Stimulated activated CD8-positive, alpha-beta memory T cell treated with anti-CD3 and anti-CD28 coated beads, Interleukin-15, amount 100 ng/mL, for 48 hours (primary cell): ENCODE results near the gene SLC35G1.

Experiments
- DNase-seq, 2 donors: peaks; one replicate each; pipeline ENCODE4 v3.0.0-alpha.2; 2020; ENCODE audit warnings: low read depth in 2 of 2

Gene SLC35G1

DNA sequence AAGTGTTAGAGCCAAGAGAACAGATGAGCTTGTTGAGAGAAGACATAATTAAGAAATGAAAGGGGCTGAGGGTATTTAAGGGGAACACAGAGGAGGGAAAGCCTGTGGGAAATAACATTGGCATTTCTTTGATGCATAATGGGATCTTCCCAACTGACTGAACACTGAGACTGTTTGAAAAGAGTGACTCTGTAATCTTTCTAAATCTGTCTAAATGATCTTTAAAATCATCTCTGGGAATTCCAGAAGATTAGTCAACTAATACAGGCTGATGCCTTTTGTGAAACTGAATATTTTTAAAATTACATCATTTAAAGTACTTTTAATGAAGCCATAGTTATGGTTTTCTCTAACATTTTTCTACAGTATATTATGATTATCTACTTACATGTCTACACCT is 17.4 kb upstream of the SLC35G1 start:
- no peak for DNase-seq

DNA sequence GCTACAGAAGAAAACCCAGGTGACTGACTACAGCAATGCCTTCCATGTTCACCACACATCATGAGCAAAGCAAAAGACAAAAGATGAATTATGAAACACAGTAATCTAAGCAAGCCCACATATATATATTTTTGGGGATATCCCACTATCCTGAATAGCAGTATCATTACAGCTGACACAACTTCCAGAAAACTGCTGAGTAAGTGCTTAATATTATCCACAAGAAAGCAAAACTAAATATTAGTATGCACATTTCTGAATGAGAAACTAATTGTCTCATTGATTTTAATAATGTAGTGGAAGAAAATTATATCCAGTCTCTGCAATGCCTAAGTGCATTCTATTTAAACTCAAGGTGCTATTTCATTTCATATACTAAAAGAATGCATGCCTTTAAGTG is 14.5 kb upstream of the SLC35G1 start:
- DNase-seq = no peak

DNA sequence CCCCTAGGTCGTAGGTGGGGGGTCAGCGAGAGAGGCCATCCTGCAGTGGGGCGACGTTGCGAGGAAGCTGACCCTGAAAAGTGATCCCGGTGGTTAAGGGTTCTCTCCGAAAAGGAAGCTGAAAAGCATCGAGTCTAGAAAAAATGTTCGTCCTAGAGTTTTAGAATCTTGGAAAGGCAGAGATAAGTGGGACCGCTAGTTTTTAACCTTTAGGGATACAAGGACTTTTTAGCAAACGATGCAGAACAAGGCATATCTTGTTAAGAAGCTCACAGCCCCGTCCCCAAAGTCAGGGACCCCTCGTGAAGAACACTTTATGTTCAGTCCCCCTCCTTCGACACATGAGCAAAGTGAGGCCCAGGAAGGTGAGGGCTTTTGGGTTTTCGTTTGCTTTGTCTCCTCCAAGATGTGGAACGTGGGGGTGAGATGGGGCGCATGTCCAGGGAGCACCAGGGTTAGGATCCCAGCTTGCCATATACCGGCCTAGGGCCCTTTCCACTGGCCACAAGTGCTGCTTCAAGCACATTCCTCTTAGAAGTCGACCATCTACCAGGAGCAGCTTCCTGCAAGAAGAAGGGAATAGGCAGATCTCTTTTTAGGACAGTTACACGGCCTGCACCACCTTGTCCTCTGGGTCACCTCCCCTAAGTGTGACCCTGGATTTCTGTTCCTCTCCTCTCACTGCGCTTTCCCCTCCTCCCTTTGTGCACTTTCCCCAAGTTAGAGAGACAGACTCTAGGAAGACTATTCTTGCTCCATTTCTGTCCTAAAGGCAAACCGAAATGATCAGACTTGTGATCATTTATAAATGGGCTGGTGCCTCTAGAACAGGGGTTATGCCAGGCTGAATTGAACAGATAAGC is 969 bp downstream of the SLC35G1 start:
- no peak for DNase-seq

DNA sequence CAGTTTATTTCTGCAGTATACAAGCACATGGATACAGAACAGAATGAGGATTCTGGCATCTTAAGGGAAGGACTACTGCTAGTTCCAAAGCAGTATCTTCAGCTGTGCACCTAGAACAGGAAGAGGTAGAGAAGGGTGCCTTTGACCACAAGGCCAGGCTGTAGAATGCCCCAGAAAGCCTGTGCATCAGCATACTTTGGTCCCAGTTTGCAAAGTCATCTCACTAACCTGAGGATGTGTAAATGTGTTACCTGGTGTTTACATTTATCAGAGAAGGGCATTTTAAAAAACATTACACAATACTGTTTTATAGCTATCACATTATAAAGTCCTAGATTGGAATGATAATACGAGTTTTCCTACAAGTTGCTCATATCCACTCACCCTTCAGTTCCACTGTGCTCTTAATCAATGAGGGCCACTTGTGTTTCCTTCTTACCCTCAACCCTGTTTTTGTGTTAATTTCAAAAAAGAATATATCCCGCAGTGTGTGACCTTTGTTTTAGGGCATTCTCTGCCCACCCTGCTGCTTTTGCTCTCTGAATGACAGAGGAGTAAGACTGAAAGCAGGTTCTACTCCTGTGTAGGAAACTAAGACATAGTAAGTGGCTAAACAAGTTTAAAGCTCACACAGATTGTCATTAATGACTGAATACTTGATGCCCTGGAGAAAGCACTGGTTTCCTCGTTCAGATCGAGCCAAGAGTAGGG is 3.4 kb downstream of the SLC35G1 start:
- no peak for DNase-seq

DNA sequence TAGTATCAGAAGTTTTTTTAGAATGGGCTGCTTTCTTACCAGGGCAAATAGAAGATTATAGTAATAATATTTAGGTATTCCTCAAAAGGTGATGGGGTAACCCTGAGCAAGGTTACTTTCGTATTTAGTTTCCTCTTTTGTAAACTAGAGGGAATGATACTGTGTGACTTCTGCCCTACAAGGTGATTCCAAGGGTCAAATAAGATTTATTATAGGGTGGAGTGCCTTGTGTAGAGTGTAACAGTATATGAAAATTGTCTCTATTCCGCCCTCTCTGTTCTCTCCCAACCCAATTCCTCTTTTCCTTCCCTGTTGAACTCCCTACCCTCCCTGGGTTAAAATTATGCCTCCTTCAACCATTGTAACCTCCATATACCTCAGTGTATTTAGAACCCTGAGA is 5.3 kb downstream of the SLC35G1 start:
- no peak for DNase-seq

DNA sequence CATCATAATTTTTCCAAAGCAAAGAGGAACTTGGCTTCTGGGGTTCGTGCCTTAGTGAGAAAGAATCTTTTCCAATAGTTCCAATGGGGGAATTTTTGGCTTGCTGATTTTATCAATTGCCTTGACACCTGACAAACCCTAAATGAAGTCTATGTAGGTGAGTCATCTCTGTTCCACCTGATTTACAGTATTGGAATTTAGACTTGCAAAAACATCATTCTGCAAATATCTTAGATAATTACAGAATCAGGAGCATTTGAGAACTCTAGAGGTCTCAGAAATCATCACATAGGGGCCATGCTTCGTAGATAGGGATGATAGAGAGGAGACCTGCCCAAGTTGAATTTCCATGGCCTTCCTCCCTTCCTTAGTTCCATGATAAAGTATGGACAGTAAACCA is 9.3 kb downstream of the SLC35G1 start:
- no peak for DNase-seq

DNA sequence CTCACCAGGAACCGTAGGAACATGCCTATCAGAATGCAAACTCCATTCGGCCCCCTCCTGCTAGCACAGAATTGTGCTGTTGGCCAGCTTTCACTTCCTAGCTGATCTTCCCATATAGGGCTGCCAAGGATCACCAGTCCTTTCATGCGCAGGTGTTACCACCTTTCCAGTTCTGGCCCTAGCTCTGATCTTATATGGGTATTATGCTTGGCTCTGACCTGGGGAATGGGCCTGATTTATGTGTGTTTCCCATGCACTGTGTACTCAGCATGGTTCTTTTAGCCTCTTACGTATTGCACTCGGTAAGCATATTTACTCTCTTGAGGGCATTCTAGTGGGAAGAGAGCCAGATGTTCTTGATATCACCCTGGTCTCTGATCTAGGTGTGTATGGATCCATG is 11.1 kb downstream of the SLC35G1 start:
- no peak for DNase-seq

DNA sequence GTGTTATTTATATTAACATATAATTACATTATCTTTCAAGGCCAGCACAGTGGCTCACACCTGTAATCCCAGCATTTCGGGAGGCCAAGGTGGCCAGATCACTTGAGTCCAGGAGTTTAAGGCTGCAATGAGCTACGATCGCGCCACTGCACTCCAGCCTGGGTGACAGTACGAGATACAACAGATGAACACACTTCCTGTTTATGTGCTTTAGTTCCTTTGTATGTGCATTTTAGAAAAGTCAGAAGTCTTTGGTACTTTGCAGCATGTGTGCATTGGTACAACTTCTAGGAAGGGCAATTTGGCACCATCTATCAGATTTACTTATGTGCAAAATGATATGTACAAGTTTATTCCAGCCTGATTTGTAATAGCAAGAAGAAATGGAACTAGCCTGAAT is 13.3 kb downstream of the SLC35G1 start:
- no peak for DNase-seq

DNA sequence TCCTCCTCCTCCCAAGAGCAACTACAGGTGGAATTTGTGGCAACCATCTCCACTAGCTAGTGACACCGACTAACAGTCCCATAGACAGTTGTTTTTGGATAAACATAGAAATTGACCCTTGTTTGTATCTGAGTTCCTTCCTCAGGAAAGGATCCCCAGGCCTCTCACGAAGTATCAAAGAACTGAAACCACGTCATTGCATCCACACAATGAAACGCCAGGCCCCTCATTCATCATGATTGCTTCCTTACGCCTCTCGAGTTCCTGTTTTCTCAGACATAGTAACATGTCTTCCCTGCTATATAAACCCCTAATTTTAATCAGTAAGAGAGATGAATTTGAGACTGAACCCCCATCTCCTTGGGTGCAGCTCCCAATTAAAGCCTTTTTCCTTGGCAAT is 18.1 kb downstream of the SLC35G1 start:
- no peak for DNase-seq

DNA sequence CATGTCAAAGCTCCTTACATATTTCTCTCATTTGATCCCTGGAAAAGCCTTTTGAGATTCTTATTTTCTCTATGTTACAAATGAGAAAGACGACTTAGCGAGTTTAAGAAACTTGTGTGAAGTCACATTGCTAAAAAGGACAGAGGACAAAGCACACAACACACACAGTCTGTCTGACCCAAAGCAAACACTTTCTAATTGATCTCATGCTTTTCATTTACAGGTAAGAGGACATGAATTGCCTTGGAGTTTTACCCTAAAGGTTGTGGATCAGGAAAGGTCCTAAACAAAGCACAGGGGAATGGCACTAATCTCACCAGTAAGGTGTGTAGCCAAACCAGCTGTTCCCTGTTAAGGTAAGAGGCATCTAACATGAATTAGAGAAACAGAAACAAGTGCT is 18.7 kb downstream of the SLC35G1 start:
- DNase-seq = no peak

DNA sequence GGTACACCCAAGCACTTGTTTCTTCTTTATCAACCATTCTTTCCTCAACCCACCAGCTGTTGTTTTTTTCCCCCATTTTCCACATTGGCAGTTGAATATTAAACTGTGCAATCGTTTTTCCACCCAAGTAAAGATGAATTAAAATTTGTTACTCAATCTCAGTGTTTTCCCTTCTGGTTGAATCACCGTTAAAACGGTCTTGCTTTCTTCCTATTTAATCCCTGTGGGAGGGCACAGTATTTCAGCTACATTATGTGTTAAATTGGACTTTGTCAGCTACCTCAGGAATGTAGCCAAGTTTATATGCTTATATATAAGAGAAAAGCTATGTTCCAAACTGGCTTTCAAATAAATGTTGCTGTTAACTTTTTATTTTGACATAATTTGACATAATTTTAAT is 19.9 kb downstream of the SLC35G1 start:
- DNase-seq = no peak

DNA sequence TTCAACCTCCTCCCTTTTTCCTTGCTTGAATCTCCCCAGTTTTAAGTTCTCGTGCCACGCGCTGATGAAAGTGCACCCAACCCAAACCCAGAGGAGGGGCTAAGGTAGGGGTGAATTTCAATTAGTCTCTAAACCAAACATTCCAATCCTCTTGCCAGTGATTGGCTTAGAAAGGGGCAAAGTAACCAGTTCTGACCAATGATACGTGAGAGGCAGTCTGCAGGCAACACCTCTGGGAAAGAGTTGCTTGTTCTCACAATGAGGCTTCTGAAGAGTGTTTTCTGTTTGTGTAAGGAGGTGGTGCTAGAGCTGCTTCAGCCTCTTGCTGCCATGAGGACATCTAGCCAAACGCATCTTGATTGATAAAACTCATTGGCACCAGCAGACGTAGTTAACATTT is 21.8 kb downstream of the SLC35G1 start:
- no peak for DNase-seq

DNA sequence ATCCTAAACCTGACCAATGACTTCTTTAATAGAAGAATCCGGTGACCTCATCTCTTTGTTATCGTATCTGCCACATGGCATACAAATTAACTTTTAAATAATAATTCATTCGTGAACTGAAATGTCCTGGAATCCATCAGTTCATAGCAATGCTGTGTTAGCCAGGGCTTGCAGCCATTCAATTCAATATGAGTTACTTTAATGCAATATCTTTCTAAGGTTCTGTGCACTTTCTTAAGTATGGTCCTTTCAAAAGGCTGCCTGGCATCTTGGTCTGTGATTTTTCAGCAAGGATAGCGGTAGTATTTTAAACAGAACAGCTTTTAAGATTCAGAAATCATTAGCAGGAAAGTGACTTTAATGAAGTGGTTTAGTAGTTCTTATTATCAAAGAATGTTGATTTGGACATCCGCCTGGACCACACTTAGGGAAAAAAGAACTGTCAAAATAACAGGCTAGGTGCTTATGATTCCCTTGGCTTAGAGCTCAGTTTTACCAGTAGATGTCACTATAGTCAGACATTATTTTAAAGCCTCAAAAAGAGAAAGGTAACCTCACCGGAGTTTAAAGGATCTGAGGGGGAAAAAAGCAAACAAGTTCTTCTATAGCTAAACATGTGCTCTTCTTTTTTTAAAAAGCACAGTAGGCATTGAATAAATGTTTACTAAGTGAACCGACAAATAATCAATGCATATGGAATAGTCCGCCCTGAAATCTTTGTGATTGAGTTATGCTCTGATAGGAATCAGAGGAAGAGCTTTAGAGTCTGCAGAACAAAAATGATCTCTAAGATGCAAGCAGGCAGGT is 22.7 kb downstream of the SLC35G1 start:
- DNase-seq = no peak

DNA sequence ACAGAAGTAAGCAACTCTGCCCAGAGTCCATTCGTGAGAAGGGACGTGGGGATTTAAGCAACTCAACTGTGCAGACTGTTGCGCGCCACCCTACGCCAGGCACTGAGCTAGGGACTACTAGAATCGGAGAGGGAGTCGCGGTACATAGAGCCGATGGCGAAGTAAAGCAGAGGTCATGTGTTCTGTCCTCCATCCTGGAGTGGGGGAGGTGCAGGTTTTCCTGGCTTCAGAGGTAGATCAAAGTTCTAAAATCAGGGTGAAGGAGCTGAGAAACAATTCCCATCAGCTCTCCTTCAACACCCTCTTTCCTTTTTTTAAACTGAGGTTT is 23.2 kb downstream of the SLC35G1 start:
- DNase-seq = no peak

DNA sequence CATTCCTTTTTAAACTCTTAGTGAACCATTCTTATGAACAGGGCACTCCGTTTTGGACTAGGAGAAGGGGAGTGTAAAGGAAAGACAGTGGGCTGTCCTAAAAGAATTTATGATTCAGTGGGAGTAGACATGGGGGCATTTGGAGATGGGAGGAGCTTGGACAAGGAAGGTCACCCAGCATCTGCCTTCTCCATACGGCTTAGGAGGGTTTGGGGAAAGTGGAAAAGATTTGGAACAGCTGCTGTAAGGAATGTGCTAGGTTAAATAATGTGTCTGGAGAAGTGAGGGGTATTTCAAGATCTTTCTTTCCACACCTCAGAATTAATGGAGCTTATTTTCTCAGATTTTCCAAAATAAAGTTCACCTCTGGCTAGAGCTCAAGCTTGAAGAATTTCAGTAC is 24.0 kb downstream of the SLC35G1 start:
- DNase-seq = no peak

DNA sequence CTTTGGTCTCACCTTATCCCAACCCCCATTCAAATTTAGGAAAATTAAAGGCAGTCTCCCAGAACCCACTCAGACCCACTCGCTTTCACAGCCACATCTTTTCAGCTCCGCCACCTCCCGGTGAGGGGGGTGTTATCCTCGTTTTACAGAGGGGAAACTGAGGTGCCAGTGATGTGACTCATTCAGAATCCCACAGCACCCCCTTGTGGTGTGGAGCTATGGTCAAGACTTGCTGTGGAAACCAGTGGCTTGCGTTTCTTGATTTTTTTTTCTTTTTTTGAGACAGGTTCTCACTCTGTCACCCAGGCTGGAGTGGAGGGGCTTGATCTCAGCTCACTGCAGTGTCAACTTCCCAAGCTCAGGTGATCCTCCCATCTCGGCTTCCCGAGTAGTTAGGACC is 27.6 kb downstream of the SLC35G1 start:
- no peak for DNase-seq

DNA sequence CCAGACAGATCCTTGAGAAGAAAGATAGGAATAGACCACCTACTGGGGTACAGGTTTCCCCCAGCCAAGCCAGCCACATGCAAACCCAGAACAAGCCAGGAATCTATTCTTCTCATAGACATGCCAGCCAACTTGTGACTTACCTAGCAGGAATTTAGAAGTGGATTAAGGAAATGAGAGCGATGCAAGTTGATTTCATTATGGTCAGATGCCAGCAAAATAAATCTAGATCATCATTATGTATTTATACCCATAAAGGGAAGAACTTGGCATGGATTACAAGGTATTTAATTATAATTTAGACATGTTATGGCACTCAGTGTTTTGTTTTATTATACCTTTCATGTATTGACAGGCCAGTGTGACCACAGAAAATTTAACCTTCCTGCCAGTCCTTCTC is 32.8 kb downstream of the SLC35G1 start:
- no peak for DNase-seq

DNA sequence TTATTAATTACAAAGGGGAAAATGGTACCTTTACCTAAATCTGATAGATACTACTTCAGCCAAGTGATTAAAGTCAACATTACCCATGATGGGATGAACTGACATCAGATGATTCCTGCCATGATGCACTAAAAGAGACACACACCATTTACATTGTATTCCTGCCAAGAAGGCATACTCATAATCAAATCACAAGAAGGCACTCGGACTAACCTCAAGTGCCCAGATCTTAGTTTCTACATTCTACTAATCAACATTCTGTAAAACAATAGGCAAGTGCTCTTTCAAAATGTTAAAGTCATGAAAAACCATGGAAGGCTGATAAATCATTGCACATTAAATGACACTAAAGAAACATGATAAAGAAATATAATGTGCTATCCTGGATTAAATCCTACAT is 44.4 kb downstream of the SLC35G1 start:
- DNase-seq = no peak

DNA sequence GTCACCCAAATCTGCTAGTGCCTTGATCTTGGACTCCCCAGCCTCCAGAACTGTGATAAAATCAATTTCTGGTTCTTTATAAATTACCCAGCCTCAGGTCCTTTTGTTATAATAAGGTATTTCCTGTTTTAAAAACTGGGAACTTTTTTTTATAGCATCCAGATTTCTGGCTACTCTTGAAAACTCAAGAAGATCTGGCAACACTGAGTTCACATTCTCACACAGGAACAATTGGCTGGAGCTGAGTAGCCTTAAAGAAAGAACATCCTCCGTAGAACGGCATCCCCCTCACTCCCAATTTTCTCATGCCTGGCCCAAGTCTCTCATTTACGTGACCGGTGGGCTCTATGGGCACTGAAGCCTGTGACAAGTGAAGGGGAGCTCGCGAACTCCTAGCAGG is 47.1 kb downstream of the SLC35G1 start:
- DNase-seq = no peak

DNA sequence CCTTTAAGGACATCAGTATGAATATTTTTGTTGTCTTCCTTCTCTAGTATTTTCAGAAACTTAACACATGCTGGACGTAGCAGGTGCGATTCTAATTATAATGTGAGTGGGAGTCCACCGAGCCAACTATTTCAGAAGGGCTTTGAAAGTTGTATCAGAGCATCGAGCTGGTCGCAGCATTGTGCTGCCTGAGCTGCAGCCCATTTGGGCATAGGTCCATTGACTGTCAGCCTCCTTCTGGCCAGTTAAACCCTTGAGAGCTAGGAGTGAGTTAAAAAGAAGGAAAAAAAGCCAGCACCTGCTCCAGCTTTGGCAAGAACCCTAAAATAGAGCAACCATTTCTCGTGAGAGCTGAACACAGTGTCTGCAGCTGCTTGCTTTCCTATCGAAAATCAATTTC is 47.8 kb downstream of the SLC35G1 start:
- no peak for DNase-seq

DNA sequence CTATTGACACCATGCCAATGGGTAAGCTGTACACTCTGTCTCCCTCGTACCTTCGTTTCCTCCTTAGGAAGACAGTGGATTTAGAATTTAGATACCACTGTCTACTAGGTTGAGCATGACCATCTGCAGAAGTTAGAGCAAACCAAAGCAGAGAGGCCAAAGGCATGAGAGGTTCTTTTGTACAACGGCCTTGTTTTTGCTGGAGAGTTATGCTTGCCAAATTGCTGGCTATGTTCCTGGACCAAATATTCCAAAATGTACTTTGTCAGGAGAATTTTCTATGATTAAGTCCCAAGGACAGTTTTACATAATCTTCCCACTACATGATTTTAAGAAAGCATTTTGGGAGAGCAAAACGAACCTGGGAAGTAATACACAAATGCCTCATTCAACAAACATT is 52.0 kb downstream of the SLC35G1 start:
- DNase-seq = no peak

DNA sequence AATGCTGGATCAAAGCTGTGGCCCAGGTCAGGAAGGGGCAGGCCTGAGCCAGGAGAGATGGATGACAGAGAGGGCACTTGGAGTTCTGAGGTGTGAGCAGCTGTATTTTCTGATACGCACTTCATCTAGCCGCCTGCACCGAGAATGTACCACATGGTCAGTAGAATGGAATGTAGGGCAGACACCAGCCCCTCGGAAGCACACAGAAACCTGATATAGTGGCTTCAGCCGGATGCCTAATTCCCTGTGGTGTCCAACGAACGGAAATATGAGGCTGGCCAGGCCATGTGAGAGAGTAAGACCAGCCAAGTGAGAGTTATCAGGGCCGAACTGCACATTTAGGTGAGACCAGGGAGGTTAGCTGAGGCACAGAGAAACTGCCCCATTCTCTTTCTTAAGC is 53.3 kb downstream of the SLC35G1 start:
- no peak for DNase-seq

DNA sequence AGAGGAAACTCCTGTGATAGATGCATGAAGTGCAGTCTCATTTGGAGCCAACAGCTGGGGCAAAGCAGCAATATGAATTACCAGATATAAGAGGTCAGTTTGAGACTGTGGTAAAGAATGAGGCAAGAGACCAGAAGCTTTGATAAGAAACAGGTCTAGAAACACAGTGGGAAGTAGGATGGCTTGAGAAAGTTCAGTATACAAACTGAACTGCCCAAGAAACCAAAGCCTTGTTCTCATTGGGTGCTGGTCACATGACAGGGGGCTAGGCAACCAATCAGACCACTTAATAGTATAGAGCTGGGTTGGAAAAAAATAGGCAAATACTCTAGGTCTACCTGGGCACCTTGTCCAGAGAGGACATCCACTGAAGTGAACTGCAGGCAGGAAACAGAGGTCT is 53.7 kb downstream of the SLC35G1 start:
- DNase-seq = no peak
